Lower leg skin (tissue), 3 donors: ENCODE results near the gene SEMA3B.

Experiments used
- POLR2A ChIP-seq, 2 donors: fragments of 450-650 bp; IDR thresholded peaks; one replicate each; pipeline ENCODE4 v1.6.1; 2016 to 2017; ENCODE audit warnings: antibody characterized with exemption in 2 of 2, mild to moderate bottlenecking in 1 of 2, moderate library complexity in 1 of 2
- TF ChIP-seq, protein P1 (sequence below), 3 donors: fragments of 450-650 bp; IDR thresholded peaks; one replicate each; pipeline ENCODE4 v1.5.1; 2016; ENCODE audit warnings: antibody characterized with exemption in 3 of 3, mild to moderate bottlenecking in 3 of 3, moderate library complexity in 2 of 3

DNA sequence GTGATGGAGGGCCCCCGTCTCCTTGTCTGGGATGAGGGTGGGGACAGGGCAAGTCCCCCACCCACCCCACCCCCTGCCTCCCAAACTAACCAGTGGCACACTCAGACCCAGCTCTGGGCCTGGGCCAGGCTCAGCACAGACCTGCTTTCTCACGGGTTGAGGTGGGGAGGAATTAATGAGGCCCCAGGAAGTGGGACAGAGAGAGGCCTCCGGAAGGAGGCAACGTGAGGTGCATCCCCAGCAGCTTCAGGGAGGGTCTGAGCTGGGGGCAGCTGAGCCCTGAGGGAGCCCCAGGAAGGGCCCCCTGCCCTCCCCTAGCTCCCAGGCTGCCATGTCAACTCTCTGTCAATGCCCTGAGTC lies 47.9 kb upstream of the SEMA3B start:
- TF ChIP-seq, protein P1, sequence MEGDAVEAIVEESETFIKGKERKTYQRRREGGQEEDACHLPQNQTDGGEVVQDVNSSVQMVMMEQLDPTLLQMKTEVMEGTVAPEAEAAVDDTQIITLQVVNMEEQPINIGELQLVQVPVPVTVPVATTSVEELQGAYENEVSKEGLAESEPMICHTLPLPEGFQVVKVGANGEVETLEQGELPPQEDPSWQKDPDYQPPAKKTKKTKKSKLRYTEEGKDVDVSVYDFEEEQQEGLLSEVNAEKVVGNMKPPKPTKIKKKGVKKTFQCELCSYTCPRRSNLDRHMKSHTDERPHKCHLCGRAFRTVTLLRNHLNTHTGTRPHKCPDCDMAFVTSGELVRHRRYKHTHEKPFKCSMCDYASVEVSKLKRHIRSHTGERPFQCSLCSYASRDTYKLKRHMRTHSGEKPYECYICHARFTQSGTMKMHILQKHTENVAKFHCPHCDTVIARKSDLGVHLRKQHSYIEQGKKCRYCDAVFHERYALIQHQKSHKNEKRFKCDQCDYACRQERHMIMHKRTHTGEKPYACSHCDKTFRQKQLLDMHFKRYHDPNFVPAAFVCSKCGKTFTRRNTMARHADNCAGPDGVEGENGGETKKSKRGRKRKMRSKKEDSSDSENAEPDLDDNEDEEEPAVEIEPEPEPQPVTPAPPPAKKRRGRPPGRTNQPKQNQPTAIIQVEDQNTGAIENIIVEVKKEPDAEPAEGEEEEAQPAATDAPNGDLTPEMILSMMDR (IDR thresholded peaks at IDR 0.05), result no peak
- TF ChIP-seq POLR2A (IDR thresholded peaks at IDR 0.05), result no peak
